ENCODE results near the gene LRRC8B. TPM values are rescaled to one million over a fixed set of nuclear protein-coding genes. Genes with fewer than 3 reads are reported as not detected.

The LRRC8B gene
- total and polyA plus RNA-seq, 2 of the 13 experiments (the other 11 are each of a cell fraction or from before 2014, with no cell fraction given): 4.9 to 7.6 TPM

DNA sequence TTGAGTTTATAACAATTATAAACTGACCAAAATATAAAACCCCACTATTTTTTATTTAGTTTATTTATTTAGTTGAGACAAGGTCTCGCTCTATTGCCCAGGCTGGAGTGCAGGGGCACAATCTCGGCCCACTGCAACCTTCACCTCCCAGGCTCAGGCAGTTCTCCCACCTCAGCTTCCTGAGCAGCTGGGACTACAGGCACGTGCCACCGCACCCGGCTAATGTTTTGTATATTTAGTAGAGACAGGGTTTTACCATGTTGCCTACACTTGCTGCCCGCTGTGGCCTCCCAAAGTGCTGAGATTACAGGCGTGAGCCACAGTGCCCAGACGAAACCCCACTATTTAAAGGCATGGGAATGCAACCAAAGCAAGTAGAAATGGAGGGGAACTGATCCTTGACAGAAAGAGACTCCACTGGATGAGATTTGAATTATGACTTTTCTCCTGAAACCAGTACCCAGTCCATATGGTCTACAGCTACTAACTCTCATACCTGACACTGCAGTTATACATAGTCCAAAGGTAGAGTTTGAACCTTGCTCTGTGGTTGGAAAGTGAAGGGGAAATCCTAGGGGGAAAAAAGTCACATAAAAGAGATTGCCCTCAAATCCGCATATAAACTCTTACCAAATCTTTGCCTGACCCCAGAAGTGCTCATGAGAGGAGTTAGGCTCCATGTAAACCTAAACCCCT lies 119.6 kb downstream of the LRRC8B start:
- DNase-seq (ENCODE audit: low spot score) (no peak), FAIRE-seq (no peak), ATAC-seq (no peak)
- Histone ChIP-seq H3K9ac (ENCODE audit: insufficient read depth, low read depth, low read length) (no peak overlapping the region), H3K27me3 (ENCODE audit: control insufficient read depth in 1 of 2, insufficient read depth in 2 of 2, low read length in 2 of 2) (no peaks in the 10 kb centered on the region), H3K27ac (ENCODE audit: extremely low read length, insufficient read depth, low read length) (no peak overlapping the region), H3K4me3 (replicated peaks in 1 of 3; ENCODE audit: insufficient read depth in 1 of 3, low read depth in 2 of 3, low read length in 3 of 3) (no peak overlapping the region), H3K4me1 (ENCODE audit: insufficient read depth, low read length) (no peaks in the 10 kb centered on the region), H3K79me2 (ENCODE audit: insufficient read depth, low read length) (no peaks in the 10 kb centered on the region), H2AFZ (ENCODE audit: low read length) (no peak overlapping the region), H3K36me3 (replicated peaks in 1 of 2; ENCODE audit: control insufficient read depth in 1 of 2, insufficient read depth in 2 of 2, low read length in 2 of 2) (no peaks in the 10 kb centered on the region), H4K20me1 (ENCODE audit: insufficient read depth, low read length) (no peaks in the 10 kb centered on the region), H3K4me2 (ENCODE audit: low read depth, low read length) (no peak overlapping the region), H3K9me3 (ENCODE audit: low read length) (no peaks in the 10 kb centered on the region)
- TF ChIP-seq PATZ1 (CRISPR knock-in tag; IDR thresholded peaks at IDR 0.05): no peak
- TF ChIP-seq, protein P1, sequence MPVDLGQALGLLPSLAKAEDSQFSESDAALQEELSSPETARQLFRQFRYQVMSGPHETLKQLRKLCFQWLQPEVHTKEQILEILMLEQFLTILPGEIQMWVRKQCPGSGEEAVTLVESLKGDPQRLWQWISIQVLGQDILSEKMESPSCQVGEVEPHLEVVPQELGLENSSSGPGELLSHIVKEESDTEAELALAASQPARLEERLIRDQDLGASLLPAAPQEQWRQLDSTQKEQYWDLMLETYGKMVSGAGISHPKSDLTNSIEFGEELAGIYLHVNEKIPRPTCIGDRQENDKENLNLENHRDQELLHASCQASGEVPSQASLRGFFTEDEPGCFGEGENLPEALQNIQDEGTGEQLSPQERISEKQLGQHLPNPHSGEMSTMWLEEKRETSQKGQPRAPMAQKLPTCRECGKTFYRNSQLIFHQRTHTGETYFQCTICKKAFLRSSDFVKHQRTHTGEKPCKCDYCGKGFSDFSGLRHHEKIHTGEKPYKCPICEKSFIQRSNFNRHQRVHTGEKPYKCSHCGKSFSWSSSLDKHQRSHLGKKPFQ (CRISPR knock-in tag; IDR thresholded peaks at IDR 0.05; ENCODE audit: insufficient replicate concordance): no peak
- POLR2A ChIA-PET: no interaction called here
- BruUV-seq (replicated peaks): no TSS peak
- WGBS (ENCODE audit: low lambda C conversion rate): 54% methylated on average over 9 of the region's 9 CpGs
- in situ Hi-C loops (cut with HindIII; ENCODE audit: extremely low pct_ligation_motif_present, low pct_unique_long_range_greater_than_20kb): no loop called here
- intact Hi-C loops (cut with micrococcal nuclease; ENCODE audit: unreplicated experiment): no loop called here
- CTCF ChIA-PET (ENCODE audit: low intra/inter-chr PET ratio, low total read pairs): no interaction called here

- ChIA-PET CTCF (ENCODE audit: low intra/inter-chr PET ratio, low total read pairs) (no interaction called here), POLR2A (no interaction called here)
- intact Hi-C loops (cut with micrococcal nuclease; ENCODE audit: unreplicated experiment) (no loop called here), in situ Hi-C loops (cut with HindIII; ENCODE audit: extremely low pct_ligation_motif_present, low pct_unique_long_range_greater_than_20kb) (no loop called here)
- H3K4me3 ChIP-seq (replicated peaks in 1 of 3; ENCODE audit: insufficient read depth in 1 of 3, low read depth in 2 of 3, low read length in 3 of 3): no peak overlapping the region
- no peaks in the 10 kb centered on the region for H3K9me3 ChIP-seq (ENCODE audit: low read length)
- no peak for DNase-seq (ENCODE audit: low spot score)
- no peak overlapping the region for H3K27ac ChIP-seq (ENCODE audit: extremely low read length, insufficient read depth, low read length)
- ATAC-seq: no peak
- no peak overlapping the region for H3K4me2 ChIP-seq (ENCODE audit: low read depth, low read length)
- no peaks in the 10 kb centered on the region for H3K4me1 ChIP-seq (ENCODE audit: insufficient read depth, low read length)
- no peak overlapping the region for H3K9ac ChIP-seq (ENCODE audit: insufficient read depth, low read depth, low read length)
- no peaks in the 10 kb centered on the region for H3K36me3 ChIP-seq (replicated peaks in 1 of 2; ENCODE audit: control insufficient read depth in 1 of 2, insufficient read depth in 2 of 2, low read length in 2 of 2)
- WGBS (ENCODE audit: low lambda C conversion rate): 25% methylated on average over 1 of the region's 1 CpG
- H4K20me1 ChIP-seq (ENCODE audit: insufficient read depth, low read length): no peaks in the 10 kb centered on the region
- no peaks in the 10 kb centered on the region for H3K27me3 ChIP-seq (ENCODE audit: control insufficient read depth in 1 of 2, insufficient read depth in 2 of 2, low read length in 2 of 2)
- FAIRE-seq: no peak
- no peak overlapping the region for H2AFZ ChIP-seq (ENCODE audit: low read length)
- BruUV-seq (replicated peaks): no TSS peak
- H3K79me2 ChIP-seq (ENCODE audit: insufficient read depth, low read length): no peaks in the 10 kb centered on the region
- TF ChIP-seq KDM5B (CRISPR knock-in tag; IDR thresholded peaks at IDR 0.05; ENCODE audit: borderline replicate concordance): no peak
- TF ChIP-seq NR3C1 (CRISPR knock-in tag; IDR thresholded peaks at IDR 0.05): no peak
- TF ChIP-seq SAP130 (CRISPR knock-in tag; IDR thresholded peaks at IDR 0.05; ENCODE audit: low read depth): no peak
- TF ChIP-seq ZNF513 (CRISPR knock-in tag; conservative IDR thresholded peaks at IDR 0.05): no peak
- no peak for TF ChIP-seq RARG (CRISPR knock-in tag; IDR thresholded peaks at IDR 0.05; ENCODE audit: low read depth)
- no peak for TF ChIP-seq LCORL (IDR thresholded peaks at IDR 0.05)
- no peak for TF ChIP-seq LCORL (CRISPR knock-in tag; IDR thresholded peaks at IDR 0.05)
- no peak for TF ChIP-seq ZNF180 (CRISPR knock-in tag; IDR thresholded peaks at IDR 0.05; ENCODE audit: borderline replicate concordance, low read depth)
- no peak for TF ChIP-seq ZBTB37 (CRISPR knock-in tag; IDR thresholded peaks at IDR 0.05)
- TF ChIP-seq ZNF713 (CRISPR knock-in tag; IDR thresholded peaks at IDR 0.05): no peak
Measured at GRCh38 chr1:89646259-89646658, 121.6 kb downstream of the LRRC8B start.
